ENCODE measurements around the gene ARIH1.
"Not testable (repeated sequence)": the region's sequence is repeated elsewhere in the genome, so short reads cannot be mapped to it uniquely, and the experiment has no call there.

The ARIH1 gene

GRCh38 chr15:72463702-72464101 lies 10.4 kb upstream of the ARIH1 start:
- Histone ChIP-seq H3K4me2 (peak overlapping the region in 5 of 11 experiments; percentile 7 to 64 (median 52); a peak in 9 of 22 replicates), H4K20me1 (no peaks in the 10 kb centered on the region), H3K9ac (no peak overlapping the region), H3K27me3 (no peaks in the 10 kb centered on the region), H3K4me1 (peaks cover 7 to 29% (median 13%) of the 10 kb centered on the region in 10 experiments; a peak in 18 of 20 replicates), H3K9me3 (replicated peaks in 1 of 11) (no peaks in the 10 kb centered on the region), H3K4me3 (no peak overlapping the region), H3K27ac (peak overlapping the region in 1 of 11 experiments; percentile 7; a peak in 1 of 22 replicates), H3K36me3 (no peaks in the 10 kb centered on the region)
- peak in 2 of 11 experiments; percentile 10 to 37; a peak in 2 of 22 replicates for TF ChIP-seq Cebpa-rat (IDR thresholded peaks at IDR 0.05)

GRCh38 chr15:72464251-72464650 lies 9.9 kb upstream of the ARIH1 start:
- Histone ChIP-seq H3K9me3 (replicated peaks in 1 of 11) (no peaks in the 10 kb centered on the region), H3K27me3 (no peaks in the 10 kb centered on the region), H3K36me3 (no peaks in the 10 kb centered on the region), H3K4me2 (peak overlapping the region in 7 of 11 experiments; percentile 15 to 64 (median 38); a peak in 12 of 22 replicates), H3K4me3 (no peak overlapping the region), H3K9ac (no peak overlapping the region), H3K27ac (peak overlapping the region in 4 of 11 experiments; percentile 0 to 7 (median 4); a peak in 1 of 22 replicates), H3K4me1 (peaks cover 7 to 29% (median 13%) of the 10 kb centered on the region in 10 experiments; a peak in 18 of 20 replicates), H4K20me1 (no peaks in the 10 kb centered on the region)
- no peak for TF ChIP-seq Cebpa-rat (IDR thresholded peaks at IDR 0.05)

- peaks cover 9 to 37% (median 21%) of the 10 kb centered on the region in 10 experiments for H3K4me1 ChIP-seq
- TF ChIP-seq Cebpa-rat (IDR thresholded peaks at IDR 0.05), result no peak
- H3K36me3 ChIP-seq, result peaks cover 0 to 4% (median 0%) of the 10 kb centered on the region in 11 experiments; a peak in 1 of 22 replicates
- no peak overlapping the region for H3K4me2 ChIP-seq
- no peaks in the 10 kb centered on the region for H4K20me1 ChIP-seq
- no peak overlapping the region for H3K9ac ChIP-seq
- H3K4me3 ChIP-seq, result no peak overlapping the region
- H3K27me3 ChIP-seq, result no peaks in the 10 kb centered on the region
- H3K9me3 ChIP-seq (replicated peaks in 1 of 11), result no peaks in the 10 kb centered on the region
- no peak overlapping the region for H3K27ac ChIP-seq
Measured at GRCh38 chr15:72468103-72468502, 6.0 kb upstream of the ARIH1 start.

- Histone ChIP-seq H3K36me3 (peaks cover 14 to 23% (median 19%) of the 10 kb centered on the region in 11 experiments; a peak in 21 of 22 replicates), H3K9ac (peak overlapping the region; percentile 92 to 100 (median 99)), H3K27me3 (no peaks in the 10 kb centered on the region), H3K9me3 (replicated peaks in 1 of 11) (no peaks in the 10 kb centered on the region; a peak in 1 of 22 replicates), H4K20me1 (peaks cover 33 to 39% (median 38%) of the 10 kb centered on the region in 11 experiments), H3K4me1 (peaks cover 26 to 41% (median 34%) of the 10 kb centered on the region in 10 experiments), H3K4me2 (peak overlapping the region; percentile 63 to 95 (median 86)), H3K27ac (peak overlapping the region; percentile 95 to 100 (median 99)), H3K4me3 (peak overlapping the region; percentile 90 to 98 (median 96))
- no peak for TF ChIP-seq Cebpa-rat (IDR thresholded peaks at IDR 0.05)
Measured at GRCh38 chr15:72472992-72473610, 1.0 kb upstream of the ARIH1 start.

- no peak for TF ChIP-seq Cebpa-rat (IDR thresholded peaks at IDR 0.05)
- Histone ChIP-seq H3K27me3 (no peaks in the 10 kb centered on the region), H4K20me1 (peaks cover 46 to 53% (median 52%) of the 10 kb centered on the region in 11 experiments), H3K4me3 (peak overlapping the region; percentile 90 to 98 (median 96)), H3K4me2 (peak overlapping the region; percentile 86 to 97 (median 93)), H3K36me3 (peaks cover 28 to 37% (median 33%) of the 10 kb centered on the region in 11 experiments), H3K9ac (peak overlapping the region; percentile 92 to 100 (median 99)), H3K9me3 (replicated peaks in 1 of 11) (peaks cover 0 to 8% (median 0%) of the 10 kb centered on the region in 11 experiments; a peak in 4 of 22 replicates), H3K27ac (peak overlapping the region; percentile 95 to 100 (median 99)), H3K4me1 (peaks cover 26 to 55% (median 37%) of the 10 kb centered on the region in 10 experiments)
Measured at GRCh38 chr15:72474466-72474911, 359 bp downstream of the ARIH1 start.

- H4K20me1 ChIP-seq, result peaks cover 52 to 59% (median 58%) of the 10 kb centered on the region in 11 experiments
- H3K27me3 ChIP-seq, result no peaks in the 10 kb centered on the region
- H3K4me2 ChIP-seq, result peak overlapping the region; percentile 86 to 97 (median 93)
- peak overlapping the region; percentile 92 to 100 (median 99) for H3K9ac ChIP-seq
- H3K4me1 ChIP-seq, result peaks cover 26 to 60% (median 37%) of the 10 kb centered on the region in 10 experiments
- H3K4me3 ChIP-seq, result peak overlapping the region; percentile 90 to 98 (median 96)
- H3K36me3 ChIP-seq, result peaks cover 34 to 43% (median 39%) of the 10 kb centered on the region in 11 experiments
- peak overlapping the region; percentile 95 to 100 (median 99) for H3K27ac ChIP-seq
- H3K9me3 ChIP-seq (replicated peaks in 1 of 11), result peaks cover 0 to 10% (median 0%) of the 10 kb centered on the region in 11 experiments; a peak in 4 of 22 replicates
- no peak for TF ChIP-seq Cebpa-rat (IDR thresholded peaks at IDR 0.05)
Measured at GRCh38 chr15:72474912-72475628, 940 bp downstream of the ARIH1 start.

GRCh38 chr15:72475674-72476073 lies 1.5 kb downstream of the ARIH1 start:
- Histone ChIP-seq H3K4me1 (peaks cover 26 to 64% (median 37%) of the 10 kb centered on the region in 10 experiments), H3K27ac (peak overlapping the region; percentile 95 to 100 (median 99)), H4K20me1 (peaks cover 58 to 65% (median 64%) of the 10 kb centered on the region in 11 experiments), H3K4me3 (peak overlapping the region; percentile 90 to 98 (median 96)), H3K36me3 (peaks cover 40 to 49% (median 45%) of the 10 kb centered on the region in 11 experiments), H3K9ac (peak overlapping the region; percentile 92 to 100 (median 99)), H3K4me2 (peak overlapping the region; percentile 86 to 97 (median 93)), H3K9me3 (replicated peaks in 1 of 11) (peaks cover 0 to 10% (median 0%) of the 10 kb centered on the region in 11 experiments; a peak in 4 of 22 replicates), H3K27me3 (no peaks in the 10 kb centered on the region)
- TF ChIP-seq Cebpa-rat (IDR thresholded peaks at IDR 0.05), result no peak

- peaks cover 45 to 55% (median 51%) of the 10 kb centered on the region in 11 experiments for H3K36me3 ChIP-seq
- peak overlapping the region; percentile 90 to 98 (median 96) for H3K4me3 ChIP-seq
- H3K27me3 ChIP-seq; H3K9me3 ChIP-seq (replicated peaks in 1 of 11): not testable (repeated sequence)
- H3K4me1 ChIP-seq, result peaks cover 26 to 69% (median 37%) of the 10 kb centered on the region in 10 experiments
- H4K20me1 ChIP-seq, result peaks cover 65 to 71% (median 70%) of the 10 kb centered on the region in 11 experiments
- peak overlapping the region; percentile 86 to 97 (median 93) for H3K4me2 ChIP-seq
- TF ChIP-seq Cebpa-rat (IDR thresholded peaks at IDR 0.05), result peak in 5 of 11 experiments; percentile 25 to 35 (median 27); a peak in 4 of 22 replicates
- peak overlapping the region in 10 of 11 experiments; percentile 3 to 100 (median 98); a peak in 13 of 22 replicates for H3K27ac ChIP-seq
- H3K9ac ChIP-seq, result peak overlapping the region; percentile 92 to 100 (median 99)
Measured at GRCh38 chr15:72476330-72476729, 2.2 kb downstream of the ARIH1 start.
